ENCODE results near the gene FNTB.

DNA sequence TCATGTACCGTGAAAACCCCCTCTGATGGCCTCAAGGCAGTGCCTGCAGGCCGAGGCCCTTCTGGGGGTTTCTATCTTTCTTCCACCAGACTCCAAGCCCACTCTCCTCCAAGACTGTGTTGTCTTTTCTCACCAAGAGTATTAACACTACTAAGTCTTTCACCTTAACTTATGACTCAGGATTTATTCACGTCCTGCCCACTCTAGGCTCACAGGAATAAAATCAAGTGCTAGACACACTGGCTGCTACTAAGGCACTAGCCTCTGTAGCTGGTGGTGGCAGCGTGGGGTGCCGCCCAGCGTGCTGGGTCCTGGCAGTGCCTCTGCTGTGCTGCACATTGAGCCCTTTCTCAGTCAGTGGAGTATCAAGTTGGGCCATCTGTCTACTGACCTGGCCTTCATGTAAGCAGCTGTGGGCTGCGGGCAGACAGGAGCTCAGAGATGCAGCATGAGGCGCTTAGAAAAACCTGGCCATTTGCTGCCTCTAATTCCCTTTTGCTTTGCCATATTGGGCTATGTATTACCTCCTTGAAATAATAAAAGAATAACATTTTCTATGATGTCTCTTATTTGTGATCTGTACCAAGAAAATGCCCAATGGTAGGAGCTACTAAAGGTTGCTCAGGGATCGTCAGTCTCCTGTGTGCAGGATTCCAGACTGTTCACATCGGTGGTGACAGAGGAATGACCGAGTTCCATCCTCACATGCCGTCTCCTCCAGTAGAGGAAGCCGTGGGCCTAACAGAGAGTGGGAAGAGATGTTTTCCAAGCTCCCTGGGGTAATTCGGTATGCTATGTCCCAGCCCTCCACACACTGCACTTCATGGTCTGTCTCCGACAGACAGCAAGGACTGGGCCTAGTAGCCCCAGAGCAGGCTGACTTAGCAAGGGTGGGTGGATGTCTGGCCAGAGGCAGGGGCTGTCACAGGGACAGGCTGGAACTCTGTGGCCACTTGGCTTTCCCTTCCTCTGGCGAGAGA is 75.7 kb downstream of the FNTB start:
- TF ChIP-seq, protein P1, sequence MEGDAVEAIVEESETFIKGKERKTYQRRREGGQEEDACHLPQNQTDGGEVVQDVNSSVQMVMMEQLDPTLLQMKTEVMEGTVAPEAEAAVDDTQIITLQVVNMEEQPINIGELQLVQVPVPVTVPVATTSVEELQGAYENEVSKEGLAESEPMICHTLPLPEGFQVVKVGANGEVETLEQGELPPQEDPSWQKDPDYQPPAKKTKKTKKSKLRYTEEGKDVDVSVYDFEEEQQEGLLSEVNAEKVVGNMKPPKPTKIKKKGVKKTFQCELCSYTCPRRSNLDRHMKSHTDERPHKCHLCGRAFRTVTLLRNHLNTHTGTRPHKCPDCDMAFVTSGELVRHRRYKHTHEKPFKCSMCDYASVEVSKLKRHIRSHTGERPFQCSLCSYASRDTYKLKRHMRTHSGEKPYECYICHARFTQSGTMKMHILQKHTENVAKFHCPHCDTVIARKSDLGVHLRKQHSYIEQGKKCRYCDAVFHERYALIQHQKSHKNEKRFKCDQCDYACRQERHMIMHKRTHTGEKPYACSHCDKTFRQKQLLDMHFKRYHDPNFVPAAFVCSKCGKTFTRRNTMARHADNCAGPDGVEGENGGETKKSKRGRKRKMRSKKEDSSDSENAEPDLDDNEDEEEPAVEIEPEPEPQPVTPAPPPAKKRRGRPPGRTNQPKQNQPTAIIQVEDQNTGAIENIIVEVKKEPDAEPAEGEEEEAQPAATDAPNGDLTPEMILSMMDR (IDR thresholded peaks at IDR 0.05) = no peak
- TF ChIP-seq EZH2 (IDR thresholded peaks at IDR 0.05; ENCODE audit: borderline replicate concordance, insufficient read depth, low read depth, low read length, poor library complexity, severe bottlenecking) = no peak
